Stimulated activated CD8-positive, alpha-beta memory T cell treated with anti-CD3 and anti-CD28 coated beads, Interleukin-7, amount 100 ng/mL, for 48 hours (primary cell): ENCODE data around the gene WASF1.
"Not testable (repeated sequence)": the region's sequence is repeated elsewhere in the genome, so short reads cannot be mapped to it uniquely, and the experiment has no call there.

Source experiments
- DNase-seq, 2 donors: peaks; one replicate each; pipeline ENCODE4 v3.0.0-alpha.2; 2020; ENCODE audit warnings: low read depth in 1 of 2; ENCODE audit errors: extremely low read depth in 1 of 2

Gene WASF1

DNA sequence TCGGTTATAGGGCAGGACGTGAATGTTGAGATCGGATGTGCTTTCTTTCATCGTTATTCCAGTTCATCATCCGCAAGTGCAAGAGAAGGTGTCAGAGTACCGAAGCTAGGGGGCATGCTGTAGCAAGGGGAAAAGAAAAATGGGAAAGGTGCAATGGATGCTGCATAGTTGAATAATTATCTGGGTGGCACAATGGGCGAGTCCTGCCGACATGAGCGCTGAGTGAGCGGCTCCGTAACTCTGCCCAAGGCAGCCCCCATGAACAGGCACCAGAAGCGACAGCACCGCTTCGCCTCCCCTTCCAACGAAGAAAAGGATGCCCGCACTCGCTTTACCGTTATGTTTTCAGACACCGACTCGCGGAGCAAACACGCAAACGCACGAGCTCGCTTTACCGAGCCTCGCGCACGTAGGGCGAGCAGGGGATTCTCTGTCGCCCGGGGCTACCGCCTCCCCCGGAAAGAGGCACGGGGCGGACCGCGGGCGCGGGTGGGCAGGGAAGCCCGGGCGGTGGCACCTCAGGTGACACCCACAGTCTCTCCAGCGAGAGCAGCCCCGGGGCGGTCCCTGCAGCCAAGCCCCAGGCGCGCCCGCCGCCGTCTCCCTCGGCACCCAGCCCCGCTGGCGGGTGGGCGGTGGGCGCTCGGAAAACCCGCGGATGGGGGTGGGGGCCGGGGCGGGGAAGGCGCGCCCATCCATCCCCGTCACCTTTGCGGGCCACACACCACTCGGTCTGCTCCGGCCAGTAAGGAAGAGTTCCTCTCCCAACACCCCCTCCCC, 654 bp downstream of the WASF1 start:
- DNase-seq: peak; percentile 14 to 19

DNA sequence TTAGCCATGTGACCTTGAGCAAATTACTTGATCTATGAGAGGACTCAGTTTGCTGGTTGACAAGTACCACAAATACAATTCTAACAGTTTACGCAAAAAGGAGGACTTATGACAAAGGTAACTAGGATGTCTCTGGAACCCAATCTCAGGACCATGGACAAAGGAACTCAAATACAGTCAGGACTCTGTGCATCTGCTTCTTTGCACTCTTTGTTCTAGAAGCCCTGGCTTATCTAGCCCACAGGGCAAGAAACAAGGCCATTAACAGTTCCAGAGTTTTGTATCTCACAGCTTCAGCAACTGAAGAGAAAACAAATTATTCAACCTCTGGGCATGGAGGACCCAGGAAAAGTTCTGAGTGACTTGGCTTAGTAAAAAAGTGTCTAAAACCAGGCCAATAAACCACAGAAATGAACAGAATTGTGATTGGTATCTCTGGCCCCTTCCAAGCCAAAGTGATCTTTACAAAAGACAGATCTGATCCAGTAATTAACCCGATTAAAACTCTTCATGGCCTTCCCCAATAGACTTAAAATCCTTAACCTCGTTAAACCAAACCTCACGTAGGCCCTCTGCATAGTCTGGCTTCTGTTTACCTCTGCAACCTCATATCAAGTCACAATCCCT, 5.9 kb downstream of the WASF1 start:
- no peak for DNase-seq

DNA sequence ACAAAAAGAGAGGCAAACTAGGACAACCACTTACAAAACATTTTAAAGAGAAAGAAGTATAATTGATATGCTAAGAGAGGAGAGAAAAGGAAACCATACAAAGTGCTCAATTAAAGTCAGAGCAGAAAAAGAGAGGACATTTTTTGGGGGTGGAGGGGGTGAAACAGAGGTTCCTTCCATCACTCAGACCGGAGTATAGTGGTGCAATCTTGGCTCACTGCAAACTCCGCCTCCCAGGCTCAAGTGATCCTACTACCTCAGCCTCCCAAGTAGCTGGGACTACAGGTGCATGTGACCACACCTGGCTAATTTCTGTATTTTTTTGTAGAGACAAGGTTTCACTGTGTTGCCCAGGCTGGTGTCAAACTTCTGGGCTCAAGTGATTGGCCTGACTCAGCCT, 9.4 kb downstream of the WASF1 start:
- DNase-seq: no peak

DNA sequence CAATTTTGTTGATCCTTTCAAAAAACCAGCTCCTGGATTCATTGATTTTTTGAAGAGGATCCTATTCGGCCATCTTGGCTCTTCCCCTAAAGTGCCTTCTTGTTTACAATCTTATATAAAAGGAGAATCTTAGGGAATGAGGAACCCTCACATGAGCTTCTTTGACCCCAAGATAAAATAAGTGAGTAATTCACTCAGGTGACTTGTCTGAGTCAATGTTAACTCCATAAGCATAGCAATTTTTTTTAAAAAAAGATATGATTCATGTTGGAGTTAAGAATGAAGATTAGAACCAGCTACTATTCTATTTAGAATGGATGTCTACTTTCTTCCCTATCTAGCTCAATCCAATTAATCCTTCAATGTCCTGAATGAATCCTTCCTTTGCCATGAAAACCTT, 21.0 kb downstream of the WASF1 start:
- DNase-seq: no peak

- no peak for DNase-seq
These were observed 31.6 kb downstream of the WASF1 start for GRCh38 chr6:110147870-110148269.

DNA sequence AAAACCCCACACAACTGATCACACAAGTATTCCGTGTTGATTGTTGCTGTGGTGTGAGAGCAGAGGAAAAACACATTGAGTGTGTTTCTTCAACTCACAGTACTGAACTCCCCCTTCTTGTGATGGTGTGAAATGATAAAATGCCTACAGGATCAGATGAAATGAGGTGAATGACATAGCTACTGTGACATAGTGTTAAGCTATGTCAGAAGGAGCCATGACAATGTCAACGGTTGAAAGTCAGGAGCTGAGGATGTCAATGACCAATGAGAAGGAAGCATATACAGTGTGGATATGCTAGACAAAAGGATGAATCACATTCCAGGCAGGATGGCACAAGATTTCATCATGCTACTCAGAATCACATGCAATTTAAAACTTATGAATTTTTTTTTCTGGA, 38.8 kb downstream of the WASF1 start:
- no peak for DNase-seq

GRCh38 chr6:110139052-110139451, 40.4 kb downstream of the WASF1 start:
- no peak for DNase-seq

DNA sequence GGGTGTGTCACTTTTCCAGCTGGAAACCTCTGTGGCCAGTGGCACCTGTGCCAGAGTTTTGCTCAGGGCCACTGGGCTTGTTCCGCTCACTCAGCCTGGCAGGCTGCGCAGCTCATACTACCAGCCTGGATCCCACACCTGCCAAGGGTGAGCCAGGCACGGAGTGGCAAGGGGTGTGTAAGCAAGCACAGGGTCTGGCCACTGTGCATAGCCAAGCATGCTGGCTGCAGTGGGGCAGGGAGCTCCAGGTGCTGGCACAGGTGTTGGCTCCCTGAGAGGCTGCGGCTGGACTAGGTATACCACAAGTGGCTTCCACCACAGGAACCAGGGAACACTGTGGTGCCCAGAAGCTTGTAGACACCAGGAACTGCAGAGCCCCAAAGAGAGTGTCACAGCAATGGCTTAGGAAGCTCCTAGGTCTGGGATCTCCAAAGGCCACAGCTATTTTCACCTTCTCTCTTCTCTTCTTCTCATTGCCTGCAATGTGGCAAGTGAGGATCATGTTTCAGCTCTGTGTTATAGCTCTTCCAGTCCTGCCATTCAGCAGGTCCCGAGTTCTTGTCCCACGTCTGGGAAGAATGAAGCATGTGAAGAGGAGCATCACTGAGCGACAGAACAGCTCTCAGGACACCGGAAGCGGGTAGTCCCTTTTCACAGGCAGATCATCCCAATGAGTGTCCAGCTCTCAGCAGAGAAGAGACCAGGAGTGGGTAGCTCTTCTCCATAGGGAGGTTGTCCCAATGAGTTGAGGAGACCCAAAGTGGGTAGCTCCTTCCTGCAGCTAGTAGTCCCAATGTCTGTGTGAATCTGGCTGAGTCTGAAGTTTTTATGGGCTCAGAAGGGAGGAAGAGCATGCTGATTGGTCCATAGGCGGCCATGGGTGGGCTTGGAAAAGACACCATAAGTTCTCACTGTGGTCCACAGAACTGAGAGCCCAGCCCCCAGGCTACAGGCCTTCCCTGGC, 41.3 kb downstream of the WASF1 start:
- DNase-seq: no peak

- DNase-seq: no peak
These were observed 49.1 kb downstream of the WASF1 start for GRCh38 chr6:110130362-110130761.

- no peak for DNase-seq
These were observed 51.1 kb downstream of the WASF1 start for GRCh38 chr6:110128418-110128817.

DNA sequence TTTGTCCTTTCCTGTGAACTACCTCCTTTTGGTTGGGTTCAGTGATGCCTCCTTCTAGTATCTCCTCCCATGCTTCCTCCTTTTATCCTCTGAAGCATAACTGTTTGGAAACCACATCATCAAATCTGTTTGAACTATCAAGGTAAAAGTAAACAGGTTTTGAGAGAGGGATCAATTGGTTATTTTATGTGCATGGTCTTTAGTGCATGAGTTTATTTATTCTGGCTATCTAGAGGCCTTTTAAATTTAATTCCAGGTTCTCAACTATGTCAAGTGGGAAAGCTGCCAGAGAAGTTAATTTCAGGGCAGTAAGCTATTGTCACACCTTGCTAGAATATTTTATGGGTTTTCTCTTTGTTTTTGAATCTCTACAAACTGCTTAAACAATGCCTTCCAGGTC, 54.1 kb downstream of the WASF1 start:
- no peak for DNase-seq

DNA sequence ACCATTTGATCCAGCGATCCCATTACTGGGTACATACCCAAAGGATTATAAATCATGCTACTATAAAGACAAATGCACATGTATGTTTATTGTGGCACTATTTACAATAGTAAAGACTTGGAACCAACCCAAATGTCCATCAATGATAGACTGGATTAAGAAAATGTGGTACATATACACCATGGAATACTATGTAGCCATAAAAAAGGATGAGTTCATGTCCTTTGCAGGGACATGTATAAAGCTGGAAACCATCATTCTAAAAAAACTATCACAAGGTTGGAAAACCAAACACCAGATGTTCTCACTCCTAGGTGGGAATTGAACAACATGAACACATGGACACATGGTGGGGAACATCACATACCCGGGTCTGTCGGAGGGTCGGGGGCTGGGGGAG, 57.8 kb downstream of the WASF1 start:
- DNase-seq: not testable (repeated sequence)

- no peak for DNase-seq
These were observed 63.2 kb downstream of the WASF1 start for GRCh38 chr6:110116258-110116657.

GRCh38 chr6:110114004-110114403, 65.5 kb downstream of the WASF1 start:
- no peak for DNase-seq

- DNase-seq: no peak
These were observed 74.2 kb downstream of the WASF1 start for GRCh38 chr6:110105296-110105695.

DNA sequence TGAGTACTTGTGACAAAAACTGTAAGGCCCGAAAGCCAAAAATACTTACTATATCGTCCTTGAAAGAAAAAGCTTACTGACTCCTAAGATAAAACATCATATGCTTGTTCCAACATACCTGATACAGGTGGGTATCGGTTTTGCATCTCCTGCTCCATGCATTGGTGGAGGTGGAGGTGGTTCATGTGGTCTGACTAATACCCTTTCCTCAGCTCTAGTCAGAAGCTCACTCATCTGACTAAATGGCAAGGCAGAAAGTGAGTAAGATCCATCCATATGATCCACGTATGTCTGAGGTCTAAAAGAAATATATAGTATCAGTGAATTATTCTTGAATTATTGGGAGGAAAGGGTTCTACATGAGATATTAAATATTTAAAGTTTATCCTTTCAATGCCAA, 76.2 kb downstream of the WASF1 start:
- DNase-seq: no peak

- no peak for DNase-seq
These were observed 77.1 kb downstream of the WASF1 start for GRCh38 chr6:110102411-110102810.

GRCh38 chr6:110101885-110102284, 77.6 kb downstream of the WASF1 start:
- DNase-seq: no peak

DNA sequence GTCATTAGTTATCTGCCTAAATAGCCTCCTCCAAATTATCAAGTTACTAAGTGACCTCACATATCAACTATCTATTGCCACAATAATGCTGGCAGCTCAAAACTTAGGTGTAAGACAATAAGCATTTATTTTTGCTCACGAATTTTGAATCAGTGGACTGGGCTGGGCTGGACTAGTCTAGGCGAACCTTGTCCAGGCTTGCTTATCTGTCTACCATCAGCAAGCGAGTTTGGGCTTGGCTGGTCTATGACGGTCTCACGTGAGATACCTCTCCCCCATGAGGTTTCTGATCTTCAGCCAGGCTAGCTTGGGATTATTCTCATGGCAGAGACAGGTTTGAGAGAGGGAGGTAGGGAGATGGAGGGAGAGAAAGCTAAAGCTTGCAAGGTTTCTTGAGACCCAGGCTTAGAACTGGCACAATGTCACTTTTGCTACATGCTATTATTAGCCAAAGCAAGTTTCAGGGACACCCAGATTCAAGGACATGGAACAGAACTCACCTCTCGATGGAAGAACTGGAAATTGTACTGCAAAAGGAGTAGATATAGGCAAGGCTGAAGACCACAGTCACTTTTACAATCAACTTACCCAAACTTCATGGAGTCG, 80.9 kb downstream of the WASF1 start:
- no peak for DNase-seq

- DNase-seq: no peak
These were observed 82.0 kb downstream of the WASF1 start for GRCh38 chr6:110097443-110097842.

DNA sequence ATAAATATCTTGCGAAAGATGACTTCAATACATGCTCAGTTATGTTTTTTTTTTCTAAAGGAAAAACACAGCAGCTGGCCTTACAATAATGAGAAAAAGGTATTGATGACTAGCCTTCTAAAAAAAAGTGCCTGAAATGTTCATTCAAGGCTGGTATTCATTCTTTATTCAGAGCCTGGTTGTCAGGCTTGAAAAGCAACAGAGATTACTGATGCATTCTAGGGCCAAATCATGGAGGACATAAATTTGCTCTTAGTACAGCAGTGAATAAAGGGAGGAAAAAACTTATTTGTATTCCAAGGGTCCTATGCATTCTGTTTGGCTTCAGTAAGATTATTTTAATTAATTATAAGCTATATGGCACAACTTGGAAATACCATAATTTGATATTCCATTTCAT, 83.5 kb downstream of the WASF1 start:
- DNase-seq: no peak
